ENCODE measurements around the gene OAT.

DNA sequence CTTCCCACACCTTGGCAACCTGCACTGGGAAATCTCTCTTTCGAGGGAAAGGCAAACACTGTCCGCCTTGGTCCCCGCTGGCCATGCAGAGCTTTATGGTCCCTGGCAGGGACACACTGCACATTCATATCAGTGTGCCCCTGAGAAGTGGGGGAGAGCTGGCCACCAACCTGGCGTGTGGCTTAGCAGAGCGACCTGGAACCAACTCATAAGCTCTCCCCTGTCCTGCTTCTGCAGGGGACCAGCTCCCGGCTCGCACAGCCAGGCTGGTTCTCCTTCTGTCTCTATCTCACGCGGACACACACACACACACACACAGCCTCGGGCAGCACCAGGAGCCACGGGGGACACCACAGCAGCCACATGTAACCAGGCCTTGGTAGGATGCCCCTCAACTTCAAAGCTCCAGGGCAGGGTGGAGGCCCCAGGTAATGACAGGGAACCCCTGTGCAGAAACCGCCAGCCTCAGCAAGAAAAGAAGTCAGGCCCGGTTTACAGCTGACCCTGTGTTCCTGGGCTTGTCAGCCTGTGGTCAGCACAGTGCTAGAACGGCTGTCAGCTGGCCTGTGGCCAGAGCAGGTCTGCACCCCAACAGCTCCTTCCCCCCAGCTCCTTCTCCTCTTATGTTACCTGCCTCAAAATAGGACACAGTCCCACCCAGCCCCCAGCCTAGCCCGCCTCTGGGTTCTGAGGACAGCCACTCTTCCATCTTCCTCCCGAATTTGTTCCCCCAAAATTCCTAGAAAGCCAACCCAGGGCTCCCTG lies 69.3 kb downstream of the OAT start:
- TF ChIP-seq, protein P1, sequence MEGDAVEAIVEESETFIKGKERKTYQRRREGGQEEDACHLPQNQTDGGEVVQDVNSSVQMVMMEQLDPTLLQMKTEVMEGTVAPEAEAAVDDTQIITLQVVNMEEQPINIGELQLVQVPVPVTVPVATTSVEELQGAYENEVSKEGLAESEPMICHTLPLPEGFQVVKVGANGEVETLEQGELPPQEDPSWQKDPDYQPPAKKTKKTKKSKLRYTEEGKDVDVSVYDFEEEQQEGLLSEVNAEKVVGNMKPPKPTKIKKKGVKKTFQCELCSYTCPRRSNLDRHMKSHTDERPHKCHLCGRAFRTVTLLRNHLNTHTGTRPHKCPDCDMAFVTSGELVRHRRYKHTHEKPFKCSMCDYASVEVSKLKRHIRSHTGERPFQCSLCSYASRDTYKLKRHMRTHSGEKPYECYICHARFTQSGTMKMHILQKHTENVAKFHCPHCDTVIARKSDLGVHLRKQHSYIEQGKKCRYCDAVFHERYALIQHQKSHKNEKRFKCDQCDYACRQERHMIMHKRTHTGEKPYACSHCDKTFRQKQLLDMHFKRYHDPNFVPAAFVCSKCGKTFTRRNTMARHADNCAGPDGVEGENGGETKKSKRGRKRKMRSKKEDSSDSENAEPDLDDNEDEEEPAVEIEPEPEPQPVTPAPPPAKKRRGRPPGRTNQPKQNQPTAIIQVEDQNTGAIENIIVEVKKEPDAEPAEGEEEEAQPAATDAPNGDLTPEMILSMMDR (conservative IDR thresholded peaks at IDR 0.05; ENCODE audit: low read depth, low read length) = no peak
- TF ChIP-seq EZH2 (IDR thresholded peaks at IDR 0.05; ENCODE audit: low read length, unreplicated experiment) = no peak

All from PC-3 (cell line).